Activated naive CD8-positive, alpha-beta T cell treated with anti-CD3 and anti-CD28 coated beads, Interleukin-2, amount 10 ng/mL, durations not matched to agents 7 days and 5 days (primary cell): ENCODE data around the gene SLC25A23. TPM values are rescaled to one million over a fixed set of nuclear protein-coding genes. Genes with fewer than 3 reads are reported as not detected.
A peak's percentile ranks its signal among the peaks of the same experiment; 100 is the strongest.

Source experiments
- ATAC-seq: fragments of 150-1000 bp; cut with Tn5 transposase; one replicate; pipeline ENCODE4 v1.10.0; 2021; ENCODE audit warnings: low read depth, moderate library complexity
- POLR2A ChIA-PET: fragments of 350-600 bp; sonication (Branson Sonifier 250); formaldehyde crosslinking; loops from one replicate; lab custom pipeline; 2021; ENCODE audit warnings: antibody characterized with exemption; lab: Charles Lee
- DNase-seq: peaks from one replicate; pipeline ENCODE4 v3.0.0; 2021
- H3K27ac Mint-ChIP-seq: one replicate; pipeline ENCODE4 v1.8.0; 2022; ENCODE audit warnings: mild to moderate bottlenecking, mixed read lengths
- H3K27me3 Mint-ChIP-seq: one replicate; pipeline ENCODE4 v1.8.0; 2022; ENCODE audit warnings: mild to moderate bottlenecking, moderate library complexity, mixed read lengths
- H3K36me3 Mint-ChIP-seq: one replicate; pipeline ENCODE4 v1.8.0; 2021; ENCODE audit warnings: mild to moderate bottlenecking, mixed read lengths
- H3K4me1 Mint-ChIP-seq: one replicate; pipeline ENCODE4 v1.8.0; 2021; ENCODE audit warnings: mixed read lengths
- H3K4me3 Mint-ChIP-seq: one replicate; pipeline ENCODE4 v1.8.0; 2022; ENCODE audit warnings: mild to moderate bottlenecking, moderate library complexity, mixed read lengths
- H3K9me3 Mint-ChIP-seq: one replicate; pipeline ENCODE4 v1.8.0; 2021; ENCODE audit warnings: mixed read lengths
- microRNA-seq: library from miRNA; unstranded; fragments of <30 nt; microRNA quantifications from one replicate; pipeline ENCODE4 v1.2.0, GENCODE V29; 2022
- total RNA-seq, 2 experiments: library from RNA; stranded (reverse); gene quantifications; one replicate each; pipeline ENCODE4 v1.2.3, GENCODE V29; 2021

SLC25A23 gene
- total RNA-seq, 2 experiments from 2014 or later = 35.5 to 38.3 TPM

DNA sequence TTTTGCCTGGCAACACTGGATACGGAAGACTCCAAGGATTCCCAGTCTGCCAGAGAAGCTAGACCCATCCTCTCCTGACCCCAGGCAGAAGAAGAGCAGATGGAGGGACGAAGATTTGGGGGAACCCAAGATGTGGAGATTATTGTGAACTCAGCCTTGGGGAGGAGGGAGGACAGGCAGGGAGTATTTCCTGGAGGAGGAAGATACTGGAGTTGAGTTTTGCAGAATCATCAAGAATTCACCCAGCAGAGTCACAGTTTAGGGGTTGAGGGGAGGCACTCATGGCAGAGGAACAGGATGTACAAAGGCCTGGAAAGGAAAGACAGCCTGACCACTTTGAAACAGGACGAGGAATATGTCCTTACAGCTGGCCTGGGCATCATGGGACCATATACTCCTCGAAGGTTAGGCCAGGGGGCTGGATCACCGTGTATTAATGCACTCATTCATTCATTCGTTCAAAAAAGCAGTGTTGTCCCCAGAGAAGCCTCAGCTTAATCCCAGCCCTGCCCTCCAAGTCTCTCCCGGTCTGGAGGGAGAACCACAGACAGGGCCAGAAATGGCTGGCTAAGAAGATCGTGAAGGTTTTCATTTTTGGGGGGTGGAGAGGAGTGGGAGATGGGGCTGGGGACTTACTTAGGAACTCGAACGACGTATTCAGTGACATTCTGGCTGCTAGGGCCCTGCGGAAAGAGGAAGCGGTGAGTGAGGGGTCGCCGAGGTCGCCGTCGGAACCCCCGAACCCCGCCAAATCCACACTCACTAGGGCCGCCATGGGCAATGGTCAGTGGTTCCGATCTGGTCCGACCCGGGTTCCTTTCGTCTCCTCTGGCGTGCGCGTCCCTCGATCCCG, 67.1 kb downstream of the SLC25A23 start:
- no peak for ATAC-seq
- H3K36me3 Mint-ChIP-seq = peaks cover 14% of the 10 kb centered on the region
- peak overlapping the region; percentile 95 for H3K27ac Mint-ChIP-seq

More for the DNA sequence above, 67.1 kb downstream of the SLC25A23 start:
- POLR2A ChIA-PET = interaction anchor here (1.1 to 2.6 kb wide), 4 partner anchors 20 to 32 kb away, joined by 3 to 28 read pairs (median 12); partner anchors contain the start of genes ALKBH7, CLPP and KHSRP
- no peaks in the 10 kb centered on the region for H3K27me3 Mint-ChIP-seq
- no peak for DNase-seq
- peaks cover 21% of the 10 kb centered on the region for H3K4me1 Mint-ChIP-seq
- peak overlapping the region; percentile 97 for H3K4me3 Mint-ChIP-seq
- H3K9me3 Mint-ChIP-seq = no peaks in the 10 kb centered on the region

Small RNA genes within 50 kb of the gene (microRNA-seq; reads per million reads assigned to microRNA genes)
- gene MIR3940 = 13.3 reads per million, percentile 20 among the genes with 10 or more reads in this experiment
- gene MIR6790 = not detected

Other genes with a start within 250 kb of the SLC25A23 start
- gene MLLT1, start 179.8 kb downstream of the SLC25A23 start, total RNA-seq = 10 to 100 TPM; 37.8 to 42.1 TPM
- under 1 TPM; 0.54 to 0.55 TPM for gene ACER1, start 126.2 kb downstream of the SLC25A23 start, total RNA-seq
- 100 to 1,000 TPM; 112 to 126 TPM for gene CLPP, start 98.3 kb downstream of the SLC25A23 start, total RNA-seq
- 10 to 100 TPM; 52.0 to 55.7 TPM for gene ALKBH7, start 87.0 kb downstream of the SLC25A23 start, total RNA-seq
- 1 to 10 TPM; 2.4 to 2.7 TPM for gene PSPN, start 83.9 kb downstream of the SLC25A23 start, total RNA-seq
- 10 to 100 TPM; 67.3 to 72.8 TPM for gene GTF2F1, start 66.6 kb downstream of the SLC25A23 start, total RNA-seq
- gene KHSRP, start 35.0 kb downstream of the SLC25A23 start, total RNA-seq = 100 to 1,000 TPM; 266 to 268 TPM
- gene SLC25A41, start 26.0 kb downstream of the SLC25A23 start, total RNA-seq = 1 to 10 TPM in 1 of 2 experiments, under 1 TPM in 1; 0.91 to 1.0 TPM
- gene CRB3, start 4.5 kb upstream of the SLC25A23 start, total RNA-seq = 1 to 10 TPM; 2.7 to 3.5 TPM
- 100 to 1,000 TPM; 126 to 130 TPM for gene DENND1C, start 22.0 kb upstream of the SLC25A23 start, total RNA-seq
- gene TUBB4A, start 42.5 kb upstream of the SLC25A23 start, total RNA-seq = 10 to 100 TPM in 1 of 2 experiments, 1 to 10 TPM in 1; 8.7 to 11.6 TPM
- gene TNFSF9, start 71.2 kb upstream of the SLC25A23 start, total RNA-seq = 1 to 10 TPM; 2.6 to 3.7 TPM
- gene CD70, start 131.4 kb upstream of the SLC25A23 start, total RNA-seq = 1 to 10 TPM; 6.9 to 7.7 TPM
- 10 to 100 TPM; 30.7 to 33.4 TPM for gene TNFSF14, start 210.4 kb upstream of the SLC25A23 start, total RNA-seq